Naive thymus-derived CD4-positive, alpha-beta T cell (primary cell): ENCODE results near the gene SEPTIN14. TPM values are rescaled to one million over a fixed set of nuclear protein-coding genes. Genes with fewer than 3 reads are reported as not detected.
"Not testable (repeated sequence)": the region's sequence is repeated elsewhere in the genome, so short reads cannot be mapped to it uniquely, and the experiment has no call there.

Experiments used
- ATAC-seq: fragments of 150-1000 bp; cut with Tn5 transposase; 2 replicates; pipeline ENCODE4 v1.10.0; 2021; ENCODE audit warnings: mild to moderate bottlenecking, moderate library complexity
- CTCF ChIA-PET: fragments of 350-600 bp; sonication (Branson Sonifier 250); formaldehyde crosslinking; loops from one replicate; lab custom pipeline; 2021; ENCODE audit warnings: antibody characterized with exemption; lab: Charles Lee
- POLR2A ChIA-PET: fragments of 350-600 bp; sonication (Branson Sonifier 250); formaldehyde crosslinking; loops from one replicate; lab custom pipeline; 2021; ENCODE audit warnings: antibody characterized with exemption, inconsistent platforms; lab: Charles Lee
- DNase-seq, 9 donors: peaks; one replicate each; pipeline versions ENCODE4 v3.0.0 to v3.0.0-alpha.2; 2020 to 2022; ENCODE audit warnings: mixed read lengths in 1 of 9
- H3K27ac ChIP-seq: one replicate; pipeline ENCODE4 v1.7.0; 2013; ENCODE audit warnings: mild to moderate bottlenecking, low read depth, low read length, moderate library complexity
- H3K27me3 ChIP-seq, 2 donors: one replicate each; pipeline ENCODE4 v1.7.0; 2013; ENCODE audit warnings: low read length in 2 of 2, mild to moderate bottlenecking in 2 of 2, moderate library complexity in 2 of 2; ENCODE audit not compliant: control insufficient read depth in 2 of 2, insufficient read depth in 2 of 2
- H3K36me3 ChIP-seq, 3 experiments: 1 replicate in 2 of 3; 2 replicates in 1 of 3; pipeline ENCODE4 v1.7.0; 2013; ENCODE audit warnings: low read length in 3 of 3, mild to moderate bottlenecking in 3 of 3, moderate library complexity in 1 of 3; ENCODE audit not compliant: insufficient read depth in 3 of 3, control insufficient read depth in 2 of 3
- H3K4me1 ChIP-seq, 2 donors: one replicate each; pipeline ENCODE4 v1.7.0; 2013; ENCODE audit warnings: low read length in 2 of 2, mild to moderate bottlenecking in 2 of 2, moderate library complexity in 1 of 2; ENCODE audit not compliant: control insufficient read depth in 2 of 2, insufficient read depth in 2 of 2
- H3K4me3 ChIP-seq: 2 replicates; pipeline ENCODE4 v1.7.0; 2013; ENCODE audit warnings: mild to moderate bottlenecking, low read length
- H3K9me3 ChIP-seq, 3 experiments: 1 replicate in 2 of 3; 2 replicates in 1 of 3; pipeline ENCODE4 v1.7.0; 2013; ENCODE audit warnings: low read length in 3 of 3; ENCODE audit not compliant: control insufficient read depth in 2 of 3
- H3K27ac Mint-ChIP-seq, 9 donors: one replicate each; pipeline ENCODE4 v1.8.0; 2020 to 2022; ENCODE audit warnings: mixed read lengths in 9 of 9, mild to moderate bottlenecking in 8 of 9, moderate library complexity in 5 of 9, inconsistent platforms in 2 of 9
- H3K27me3 Mint-ChIP-seq, 5 donors: one replicate each; pipeline ENCODE4 v1.8.0; 2021 to 2022; ENCODE audit warnings: mixed read lengths in 5 of 5, mild to moderate bottlenecking in 1 of 5
- H3K36me3 Mint-ChIP-seq, 5 donors: one replicate each; pipeline ENCODE4 v1.8.0; 2020 to 2022; ENCODE audit warnings: mixed read lengths in 5 of 5, mild to moderate bottlenecking in 3 of 5, inconsistent platforms in 1 of 5
- H3K4me1 Mint-ChIP-seq, 7 donors: one replicate each; pipeline ENCODE4 v1.8.0; 2020 to 2022; ENCODE audit warnings: mixed read lengths in 7 of 7, mild to moderate bottlenecking in 3 of 7, inconsistent platforms in 1 of 7
- H3K4me3 Mint-ChIP-seq, 10 donors: one replicate each; pipeline ENCODE4 v1.8.0; 2020 to 2022; ENCODE audit warnings: mild to moderate bottlenecking in 10 of 10, mixed read lengths in 10 of 10, moderate library complexity in 6 of 10, inconsistent platforms in 2 of 10
- H3K9me3 Mint-ChIP-seq, 11 donors: one replicate each; pipeline ENCODE4 v1.8.0; 2020 to 2022; ENCODE audit warnings: mixed read lengths in 11 of 11, mild to moderate bottlenecking in 4 of 11, inconsistent platforms in 1 of 11, moderate library complexity in 1 of 11
- intact Hi-C, 2 donors: fragments of 100-400 bp; cut with micrococcal nuclease; formaldehyde crosslinking; loops; one replicate each; pipeline ENCODE4 v1.15.1; 2023
- polyA plus RNA-seq, 2 donors: library from polyadenylated mRNA; unstranded; fragments of 300-500 nt; fragmentation: Illumina TruSeq; gene quantifications; one replicate each; pipeline ENCODE4 v1.2.3, GENCODE V29; 2021
- total RNA-seq, 6 experiments: library from RNA in 5 of 6; stranded (reverse) in 5 of 6; gene quantifications; 1 replicate in 5 of 6; 2 replicates in 1 of 6; pipeline ENCODE4 v1.2.3 and lab custom pipeline; 2021 to 2026

Gene SEPTIN14
- total and polyA plus RNA-seq, 7 experiments from 2014 or later: not detected

GRCh38 chr7:55871932-55872485, 9.5 kb upstream of the SEPTIN14 start:
- Mint-ChIP-seq H3K36me3 (no peaks in the 10 kb centered on the region), H3K27me3 (peaks cover 0 to 9% (median 4%) of the 10 kb centered on the region in 5 donors), H3K4me3 (no peak overlapping the region), H3K4me1 (no peaks in the 10 kb centered on the region), H3K27ac (no peak overlapping the region), H3K9me3 (peaks cover 0 to 3% (median 0%) of the 10 kb centered on the region in 11 donors)
- ChIA-PET POLR2A (no interaction called here), CTCF (no interaction called here)
- Histone ChIP-seq H3K36me3 (no peaks in the 10 kb centered on the region), H3K27ac (no peak overlapping the region), H3K27me3 (no peaks in the 10 kb centered on the region), H3K4me3 (no peak overlapping the region), H3K4me1 (no peaks in the 10 kb centered on the region), H3K9me3 (no peaks in the 10 kb centered on the region)
- intact Hi-C loops: no loop called here
- no peak for ATAC-seq
- no peak for DNase-seq

GRCh38 chr7:55868989-55869388, 6.4 kb upstream of the SEPTIN14 start:
- H3K9me3 ChIP-seq, H3K36me3 ChIP-seq, H3K27me3 Mint-ChIP-seq, DNase-seq, H3K36me3 Mint-ChIP-seq, H3K9me3 Mint-ChIP-seq, ATAC-seq, H3K27ac ChIP-seq, H3K4me1 Mint-ChIP-seq, H3K27ac Mint-ChIP-seq, H3K4me1 ChIP-seq, H3K4me3 ChIP-seq, POLR2A ChIA-PET, intact Hi-C loops, CTCF ChIA-PET, H3K4me3 Mint-ChIP-seq, H3K27me3 ChIP-seq: not testable (repeated sequence)

- ATAC-seq, H3K27ac ChIP-seq, H3K27ac Mint-ChIP-seq, H3K27me3 Mint-ChIP-seq, H3K4me3 ChIP-seq, H3K36me3 ChIP-seq, H3K36me3 Mint-ChIP-seq, DNase-seq, CTCF ChIA-PET, H3K4me1 ChIP-seq, intact Hi-C loops, H3K27me3 ChIP-seq, H3K4me1 Mint-ChIP-seq, POLR2A ChIA-PET, H3K4me3 Mint-ChIP-seq, H3K9me3 ChIP-seq: not testable (repeated sequence)
- H3K9me3 Mint-ChIP-seq: peaks cover 0 to 10% (median 3%) of the 10 kb centered on the region in 11 donors
Observed at GRCh38 chr7:55845164-55845563, 17.4 kb downstream of the SEPTIN14 start.

DNA sequence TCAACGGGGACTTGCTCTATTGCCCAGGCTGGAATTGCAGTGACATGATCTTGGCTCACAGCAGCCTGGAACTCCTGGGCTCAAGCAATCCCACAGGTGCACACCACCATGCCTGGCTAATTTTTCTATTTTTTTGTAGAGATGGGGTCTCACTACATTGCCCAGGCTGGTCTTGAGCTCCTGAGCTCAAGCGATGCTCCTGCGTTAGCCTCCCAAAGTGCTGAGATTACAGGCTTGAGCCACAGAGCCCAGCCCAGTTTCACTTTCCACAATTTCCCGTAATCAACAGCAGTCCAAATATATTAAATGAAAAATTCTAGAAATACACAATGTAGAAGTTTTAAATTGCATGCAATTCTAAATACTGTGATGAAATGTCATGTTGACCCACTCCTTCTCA, 24.0 kb downstream of the SEPTIN14 start:
- Histone ChIP-seq H3K4me3 (no peak overlapping the region), H3K27me3 (no peaks in the 10 kb centered on the region), H3K36me3 (no peaks in the 10 kb centered on the region), H3K9me3 (no peaks in the 10 kb centered on the region), H3K4me1 (no peaks in the 10 kb centered on the region), H3K27ac (no peak overlapping the region)
- no peak overlapping the region for H3K4me3 Mint-ChIP-seq
- peaks cover 0 to 8% (median 5%) of the 10 kb centered on the region in 5 donors for H3K27me3 Mint-ChIP-seq
- intact Hi-C loops: no loop called here
- POLR2A ChIA-PET: no interaction called here
- CTCF ChIA-PET: no interaction called here
- no peak for DNase-seq
- H3K36me3 Mint-ChIP-seq: no peaks in the 10 kb centered on the region
- no peak overlapping the region for H3K27ac Mint-ChIP-seq
- no peak for ATAC-seq
- H3K4me1 Mint-ChIP-seq: no peaks in the 10 kb centered on the region
- H3K9me3 Mint-ChIP-seq: peaks cover 0 to 3% (median 0%) of the 10 kb centered on the region in 11 donors

DNA sequence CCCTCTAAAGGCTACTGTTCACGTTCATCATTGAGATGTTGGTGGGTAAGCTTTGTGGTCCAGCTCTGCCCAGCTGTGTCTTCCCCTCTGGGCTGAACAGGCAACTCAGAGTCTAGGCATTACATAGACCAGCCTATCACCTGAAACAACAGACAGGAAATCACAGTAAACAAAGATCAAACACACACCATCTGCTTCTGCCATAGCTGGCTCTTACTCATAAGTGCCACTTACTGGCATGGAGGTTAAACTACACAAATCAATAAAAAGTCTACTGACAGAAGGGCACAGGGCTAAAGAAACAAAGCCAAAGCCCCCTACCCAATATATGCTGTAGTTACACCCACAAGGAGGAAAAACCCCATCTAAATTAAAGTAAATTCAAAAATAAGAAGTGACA, 35.0 kb downstream of the SEPTIN14 start:
- intact Hi-C loops: no loop called here
- H3K36me3 ChIP-seq: no peaks in the 10 kb centered on the region
- H3K27me3 ChIP-seq: no peaks in the 10 kb centered on the region
- no peak overlapping the region for H3K4me3 Mint-ChIP-seq
- no peak overlapping the region for H3K4me3 ChIP-seq
- peaks cover 0 to 19% (median 5%) of the 10 kb centered on the region in 5 donors for H3K27me3 Mint-ChIP-seq
- H3K27ac ChIP-seq: no peak overlapping the region
- H3K9me3 Mint-ChIP-seq: peaks cover 6 to 77% (median 44%) of the 10 kb centered on the region in 11 donors
- no peaks in the 10 kb centered on the region for H3K4me1 ChIP-seq
- H3K9me3 ChIP-seq: peaks cover 0 to 27% (median 0%) of the 10 kb centered on the region in 3 experiments
- ATAC-seq (no peak), DNase-seq (no peak)
- ChIA-PET POLR2A (no interaction called here), CTCF (no interaction called here)
- no peak overlapping the region for H3K27ac Mint-ChIP-seq
- H3K4me1 Mint-ChIP-seq: no peaks in the 10 kb centered on the region
- peaks cover 0 to 15% (median 0%) of the 10 kb centered on the region in 5 donors for H3K36me3 Mint-ChIP-seq

- ATAC-seq (no peak), DNase-seq (no peak)
- no peak overlapping the region for H3K27ac Mint-ChIP-seq
- no peaks in the 10 kb centered on the region for H3K27me3 ChIP-seq
- CTCF ChIA-PET: no interaction called here
- no peaks in the 10 kb centered on the region for H3K36me3 ChIP-seq
- no peak overlapping the region for H3K27ac ChIP-seq
- intact Hi-C loops: no loop called here
- no peaks in the 10 kb centered on the region for H3K4me1 Mint-ChIP-seq
- H3K4me1 ChIP-seq: no peaks in the 10 kb centered on the region
- no peak overlapping the region for H3K4me3 ChIP-seq
- peaks cover 0 to 18% (median 0%) of the 10 kb centered on the region in 5 donors for H3K36me3 Mint-ChIP-seq
- POLR2A ChIA-PET: no interaction called here
- H3K9me3 Mint-ChIP-seq: peaks cover 3 to 42% (median 18%) of the 10 kb centered on the region in 11 donors
- peaks cover 0 to 19% (median 12%) of the 10 kb centered on the region in 5 donors for H3K27me3 Mint-ChIP-seq
- H3K9me3 ChIP-seq: peaks cover 0 to 5% (median 0%) of the 10 kb centered on the region in 3 experiments
- no peak overlapping the region for H3K4me3 Mint-ChIP-seq
Observed at GRCh38 chr7:55818686-55819085, 43.9 kb downstream of the SEPTIN14 start.

GRCh38 chr7:55797260-55797659, 65.3 kb downstream of the SEPTIN14 start:
- H3K36me3 ChIP-seq, DNase-seq, H3K36me3 Mint-ChIP-seq, ATAC-seq, intact Hi-C loops, H3K27ac Mint-ChIP-seq, H3K27me3 ChIP-seq, CTCF ChIA-PET, H3K27ac ChIP-seq, H3K4me1 Mint-ChIP-seq, H3K4me3 Mint-ChIP-seq, H3K4me1 ChIP-seq, H3K27me3 Mint-ChIP-seq, H3K4me3 ChIP-seq, POLR2A ChIA-PET: not testable (repeated sequence)
- peaks cover 7 to 53% (median 18%) of the 10 kb centered on the region in 11 donors for H3K9me3 Mint-ChIP-seq
- peaks cover 0 to 24% (median 0%) of the 10 kb centered on the region in 3 experiments for H3K9me3 ChIP-seq
